KOPT-K1 (cell line): ENCODE data around the gene ILF2.
A peak's percentile ranks its signal among the peaks of the same experiment; 100 is the strongest.
"Not testable (repeated sequence)": the region's sequence is repeated elsewhere in the genome, so short reads cannot be mapped to it uniquely, and the experiment has no call there.

ENCODE experiments used
- H3K27ac ChIP-seq: fragments of 200-600 bp; sonication (generic); 2 replicates; pipeline ENCODE4 v1.5.1; 2016; ENCODE audit warnings: antibody characterized with exemption, mild to moderate bottlenecking, low read depth, low read length; ENCODE audit not compliant: poor library complexity, severe bottlenecking
- H3K36me3 ChIP-seq: fragments of 200-600 bp; sonication (generic); 2 replicates; pipeline ENCODE4 v1.5.1; 2017; ENCODE audit warnings: antibody characterized with exemption, mild to moderate bottlenecking, low read length, moderate library complexity; ENCODE audit not compliant: insufficient read depth
- H3K9me3 ChIP-seq: fragments of 200-600 bp; sonication (generic); 2 replicates; pipeline ENCODE4 v1.5.1; 2017; ENCODE audit warnings: antibody characterized with exemption, low read length, mild to moderate bottlenecking; ENCODE audit not compliant: insufficient read depth, poor library complexity, severe bottlenecking

The ILF2 gene

DNA sequence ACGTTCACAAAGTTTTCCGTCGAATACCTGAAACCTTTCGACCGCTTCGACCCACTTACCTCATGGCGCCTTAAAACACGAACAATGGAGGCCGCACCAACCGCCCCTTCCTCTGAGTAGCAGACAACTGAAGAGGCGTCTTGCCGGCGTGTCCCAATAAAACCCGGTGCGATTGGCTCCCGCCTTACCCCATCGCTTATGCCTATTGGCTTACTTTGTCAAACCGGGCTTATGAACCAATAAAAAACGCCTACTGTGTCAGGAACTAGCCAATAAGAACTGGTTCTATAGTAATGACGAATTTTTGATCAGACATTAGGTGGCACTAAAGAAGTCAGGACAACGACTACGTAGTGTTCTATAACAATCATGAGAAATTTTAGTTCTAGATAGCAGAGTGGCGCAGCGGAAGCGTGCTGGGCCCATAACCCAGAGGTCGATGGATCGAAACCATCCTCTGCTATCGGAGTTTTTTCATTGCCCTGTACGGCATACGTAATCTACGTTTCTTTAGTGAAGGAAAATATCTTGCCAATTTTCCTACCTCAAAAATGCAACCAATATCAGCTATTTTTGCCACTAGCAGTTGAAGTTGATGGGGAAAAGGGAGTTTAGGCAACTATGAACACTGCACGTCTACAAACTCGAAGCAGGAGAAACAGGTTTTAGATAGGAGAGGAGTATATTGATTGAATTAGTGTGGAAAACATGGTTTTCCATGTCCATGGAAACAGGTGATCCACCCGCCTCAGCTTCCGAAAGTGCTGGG lies at the start of gene ILF2:
Gene ILF2, minus strand, starts transcription at position 135 of the 769 bp plus-strand sequence. Its CDS starts 71 bp downstream, at position 64.
- peaks cover 40% of the 10 kb centered on the region for H3K36me3 ChIP-seq

GRCh38 chr1:153717330-153717729 lies 46.5 kb upstream of the ILF2 start:
- Histone ChIP-seq H3K9me3 (no peaks in the 10 kb centered on the region), H3K27ac (no peak overlapping the region), H3K36me3 (no peaks in the 10 kb centered on the region)

More for the DNA sequence above, at the start of gene ILF2:
- Histone ChIP-seq H3K9me3 (no peaks in the 10 kb centered on the region), H3K27ac (peak within 1 kb of the TSS; percentile 91)

DNA sequence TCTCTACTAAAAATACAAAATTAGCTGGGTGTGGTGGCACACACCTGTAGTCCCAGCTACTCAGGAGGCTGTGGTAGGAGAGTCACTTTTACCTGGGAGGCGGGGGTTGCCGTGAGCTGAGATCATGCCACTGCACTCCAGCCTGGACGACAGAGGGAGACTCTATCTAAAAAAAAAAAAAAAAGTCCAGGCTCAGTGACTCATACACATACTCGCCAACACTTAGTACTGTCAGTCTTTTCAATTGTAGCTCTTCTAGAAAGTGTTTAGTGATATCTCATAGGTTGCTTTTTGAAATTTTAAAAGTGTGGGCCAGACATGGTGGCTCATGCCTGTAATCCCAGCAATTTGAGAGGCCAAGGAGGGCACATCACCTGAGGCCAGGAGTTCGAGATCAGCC lies 45.4 kb upstream of the ILF2 start:
- H3K9me3 ChIP-seq, H3K27ac ChIP-seq, H3K36me3 ChIP-seq: not testable (repeated sequence)

DNA sequence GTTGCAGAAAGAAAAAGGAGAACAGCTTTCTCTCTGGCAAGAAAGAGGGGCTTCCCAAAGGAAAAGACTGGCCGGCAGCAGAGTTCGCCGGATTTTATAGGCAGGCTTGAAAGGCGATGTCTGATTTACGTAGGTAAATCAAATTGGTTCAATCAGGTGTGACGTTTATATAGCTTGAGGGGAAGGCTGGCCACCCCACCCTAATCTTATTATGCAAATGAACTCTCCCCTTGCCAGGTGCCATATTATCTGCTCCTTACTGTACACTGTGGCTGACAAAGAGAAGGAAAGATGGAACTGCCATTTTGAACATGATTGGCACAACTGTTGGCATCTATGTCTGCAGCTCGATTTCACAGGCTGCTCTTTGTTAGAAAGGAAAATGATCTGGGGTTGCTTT lies 40.2 kb upstream of the ILF2 start:
- H3K36me3 ChIP-seq, result no peaks in the 10 kb centered on the region

DNA sequence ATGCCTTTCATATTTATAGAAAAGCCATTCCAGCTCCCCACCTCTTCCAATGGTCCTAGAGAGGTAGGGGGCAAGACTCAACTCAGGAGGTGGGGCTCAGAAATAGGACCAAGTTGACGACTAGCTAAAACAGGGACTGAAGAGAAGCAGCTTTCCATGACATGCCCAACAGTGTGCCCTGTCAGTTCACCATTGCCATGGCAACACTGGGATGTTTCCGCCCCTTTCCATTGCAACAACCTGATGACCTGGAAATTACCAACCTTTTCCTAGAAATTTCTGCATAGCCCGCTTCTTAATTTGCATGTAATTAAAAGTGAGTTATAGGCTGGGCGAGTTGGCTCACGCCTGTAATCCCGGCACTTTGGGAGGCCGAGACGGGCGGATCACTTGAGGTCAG lies 34.7 kb upstream of the ILF2 start:
- Histone ChIP-seq H3K27ac (no peak overlapping the region), H3K36me3 (no peaks in the 10 kb centered on the region), H3K9me3 (no peaks in the 10 kb centered on the region)

More for the DNA sequence above, 40.2 kb upstream of the ILF2 start:
- Histone ChIP-seq H3K9me3 (no peaks in the 10 kb centered on the region), H3K27ac (no peak overlapping the region)

- H3K27ac ChIP-seq, result no peak overlapping the region
- no peaks in the 10 kb centered on the region for H3K36me3 ChIP-seq
- no peaks in the 10 kb centered on the region for H3K9me3 ChIP-seq
Measured at GRCh38 chr1:153699768-153700167, 29.0 kb upstream of the ILF2 start.

DNA sequence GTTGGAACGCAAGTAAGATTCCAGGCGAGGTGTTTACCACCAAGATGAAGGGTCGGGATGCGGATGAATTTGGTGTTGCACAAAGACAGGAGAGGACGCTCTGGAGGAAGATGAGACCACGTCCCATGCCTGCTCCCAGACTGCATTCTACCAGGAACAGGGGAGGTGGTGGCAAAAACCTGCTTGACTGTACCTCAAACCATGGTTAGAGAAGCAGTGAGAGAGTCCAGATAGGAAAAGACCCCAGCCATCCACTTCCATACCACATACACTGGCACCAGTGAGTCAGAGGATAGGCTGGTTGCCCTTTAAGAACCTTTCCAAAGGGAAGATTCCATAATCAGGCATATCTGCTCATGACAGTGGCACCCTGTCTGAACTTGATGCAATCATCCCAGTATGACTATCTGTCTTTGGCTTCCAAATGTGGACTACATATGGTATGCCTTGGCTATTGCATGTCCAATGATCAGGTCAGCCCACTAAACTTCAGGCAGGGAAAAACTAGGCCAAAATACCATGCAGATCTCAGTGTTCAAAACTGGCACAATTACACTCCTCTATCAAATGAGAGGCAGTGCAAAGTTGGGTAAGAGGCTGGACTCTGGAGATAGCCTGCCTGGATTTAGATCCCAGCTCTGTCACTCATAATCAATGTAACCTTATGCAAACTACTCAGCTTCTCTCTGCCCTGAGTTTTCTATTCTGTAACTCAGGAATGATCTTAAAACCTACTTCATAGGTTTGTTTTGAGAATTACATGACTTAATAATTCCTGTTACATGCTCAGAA lies 28.3 kb upstream of the ILF2 start:
- no peaks in the 10 kb centered on the region for H3K9me3 ChIP-seq
- no peaks in the 10 kb centered on the region for H3K36me3 ChIP-seq
- no peak overlapping the region for H3K27ac ChIP-seq

DNA sequence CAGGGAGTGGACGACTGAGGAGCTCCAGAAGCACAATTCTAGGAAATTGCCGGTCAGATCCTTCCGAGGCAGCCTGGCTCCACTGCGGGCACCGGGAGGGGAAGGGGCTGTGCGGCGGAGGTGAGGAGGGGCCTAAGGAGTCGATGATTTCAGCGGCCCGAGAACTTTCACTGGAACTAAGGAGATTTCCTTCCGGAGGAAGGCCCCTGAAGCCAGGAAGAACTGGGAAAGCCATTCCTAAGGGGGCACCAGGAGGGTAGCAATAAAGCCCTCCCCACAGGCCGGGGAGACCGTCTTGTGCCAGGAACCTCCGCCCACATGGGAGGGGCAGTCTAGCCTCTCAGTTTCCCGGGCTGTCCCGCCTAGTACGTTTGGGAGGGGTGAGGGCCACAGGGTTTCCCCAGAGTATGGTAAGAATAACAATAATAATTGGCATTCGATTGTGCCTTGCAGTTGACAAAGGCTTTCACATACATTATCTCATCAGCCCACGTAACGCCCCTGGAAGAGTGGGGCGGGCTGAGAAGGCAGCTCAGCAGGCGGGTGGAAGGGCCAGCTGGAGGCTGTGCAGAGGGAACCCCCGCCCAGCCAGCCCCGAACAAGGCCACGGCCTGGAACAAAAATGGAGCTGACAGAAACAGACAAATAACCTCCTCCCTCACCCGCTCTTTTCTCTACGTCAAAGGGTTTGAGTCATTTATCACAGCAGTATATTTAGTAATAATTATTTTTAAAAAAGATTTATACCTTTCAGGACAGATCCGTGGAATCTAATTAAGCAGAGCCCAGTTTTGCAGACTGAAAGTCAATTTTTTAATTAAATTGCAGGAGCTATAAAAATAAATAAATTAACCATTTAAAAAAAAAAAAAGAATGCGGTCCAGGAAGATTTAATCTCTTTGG lies 27.5 kb upstream of the ILF2 start:
- H3K27ac ChIP-seq, result no peak overlapping the region

GRCh38 chr1:153697191-153698019 lies 26.6 kb upstream of the ILF2 start:
- Histone ChIP-seq H3K9me3 (no peaks in the 10 kb centered on the region), H3K27ac (no peak overlapping the region), H3K36me3 (no peaks in the 10 kb centered on the region)

More for the DNA sequence above, 27.5 kb upstream of the ILF2 start:
- Histone ChIP-seq H3K9me3 (no peaks in the 10 kb centered on the region), H3K36me3 (no peaks in the 10 kb centered on the region)

- Histone ChIP-seq H3K27ac (no peak overlapping the region), H3K36me3 (no peaks in the 10 kb centered on the region)
Measured at GRCh38 chr1:153696741-153697140, 25.9 kb upstream of the ILF2 start.

DNA sequence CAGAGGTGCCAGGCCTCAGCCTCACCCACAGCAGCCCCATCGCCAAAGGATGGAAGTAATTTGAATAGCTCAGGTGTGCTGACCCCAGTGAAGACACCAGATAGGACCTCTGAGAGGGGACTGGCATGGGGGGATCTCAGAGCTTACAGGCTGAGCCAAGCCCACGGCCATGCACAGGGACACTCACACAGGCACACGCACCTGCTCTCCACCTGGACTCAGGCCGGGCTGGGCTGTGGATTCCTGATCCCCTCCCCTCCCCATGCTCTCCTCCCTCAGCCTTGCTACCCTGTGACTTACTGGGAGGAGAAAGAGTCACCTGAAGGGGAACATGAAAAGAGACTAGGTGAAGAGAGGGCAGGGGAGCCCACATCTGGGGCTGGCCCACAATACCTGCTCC lies 22.7 kb upstream of the ILF2 start:
- no peak overlapping the region for H3K27ac ChIP-seq
- H3K9me3 ChIP-seq, result no peaks in the 10 kb centered on the region
- no peaks in the 10 kb centered on the region for H3K36me3 ChIP-seq

More at GRCh38 chr1:153696741-153697140, 25.9 kb upstream of the ILF2 start:
- no peaks in the 10 kb centered on the region for H3K9me3 ChIP-seq

GRCh38 chr1:153688736-153689328 lies 18.0 kb upstream of the ILF2 start:
- no peaks in the 10 kb centered on the region for H3K9me3 ChIP-seq
- H3K36me3 ChIP-seq, result no peaks in the 10 kb centered on the region
- no peak overlapping the region for H3K27ac ChIP-seq

GRCh38 chr1:153688276-153688675 lies 17.5 kb upstream of the ILF2 start:
- H3K36me3 ChIP-seq, result no peaks in the 10 kb centered on the region
- no peak overlapping the region for H3K27ac ChIP-seq
- no peaks in the 10 kb centered on the region for H3K9me3 ChIP-seq
